ENCODE measurements around the gene FABP7.
"Not testable (repeated sequence)": the region's sequence is repeated elsewhere in the genome, so short reads cannot be mapped to it uniquely, and the experiment has no call there.

The FABP7 gene

GRCh38 chr6:122779667-122780066 lies at the start of gene FABP7:
FABP7 (plus strand) TSS chr6:122779716; CDS start chr6:122779795, 79 bp downstream.
- no peak for DNase-seq (ENCODE audit: low read depth in 2 of 2)

- DNase-seq (ENCODE audit: low read depth in 2 of 2), result no peak
Measured at GRCh38 chr6:122730334-122730733, 49.2 kb upstream of the FABP7 start.

GRCh38 chr6:122730775-122731386 lies 48.6 kb upstream of the FABP7 start:
- DNase-seq (ENCODE audit: low read depth in 2 of 2), result no peak

DNA sequence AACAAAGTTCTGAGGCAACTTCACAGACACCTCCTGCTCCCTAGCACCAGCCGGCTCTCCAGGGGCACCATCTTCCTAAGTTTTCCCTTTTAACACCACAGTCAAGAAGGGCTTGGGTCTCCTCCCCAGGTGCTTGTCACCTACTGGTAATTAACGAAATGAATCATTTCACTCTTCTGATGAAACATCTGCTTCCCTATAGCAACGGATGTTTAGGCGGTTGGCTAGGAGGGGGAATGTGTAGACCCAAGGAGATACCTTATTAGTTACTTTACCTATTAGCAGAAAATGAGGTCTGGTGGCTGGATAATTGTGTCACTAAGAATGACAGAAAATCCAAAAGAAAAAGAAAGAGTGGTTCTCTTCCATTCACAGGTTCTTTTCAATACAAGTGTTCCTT lies 46.3 kb upstream of the FABP7 start:
- no peak for DNase-seq (ENCODE audit: low read depth in 2 of 2)

GRCh38 chr6:122734529-122735395 lies 44.8 kb upstream of the FABP7 start:
- no peak for DNase-seq (ENCODE audit: low read depth in 2 of 2)

DNA sequence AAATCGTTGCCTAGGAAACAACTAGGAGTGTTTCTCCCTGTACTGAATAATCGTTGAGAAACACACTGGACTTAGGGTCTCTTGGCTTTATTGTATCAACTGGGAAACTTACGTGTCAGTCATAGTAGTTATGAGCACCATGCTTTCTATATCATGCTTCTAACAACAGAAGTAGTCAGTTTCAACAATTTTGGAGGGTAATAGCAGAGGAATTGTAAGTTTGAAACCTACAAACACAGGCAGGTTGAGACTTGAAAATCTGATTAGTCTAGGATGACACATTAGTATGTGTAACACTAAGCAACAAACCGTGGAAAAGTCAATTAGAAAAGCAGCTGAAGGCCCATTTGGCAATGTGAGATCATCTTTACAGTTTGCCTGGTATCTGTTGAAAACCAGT lies 43.9 kb upstream of the FABP7 start:
- DNase-seq (ENCODE audit: low read depth in 2 of 2), result no peak

DNA sequence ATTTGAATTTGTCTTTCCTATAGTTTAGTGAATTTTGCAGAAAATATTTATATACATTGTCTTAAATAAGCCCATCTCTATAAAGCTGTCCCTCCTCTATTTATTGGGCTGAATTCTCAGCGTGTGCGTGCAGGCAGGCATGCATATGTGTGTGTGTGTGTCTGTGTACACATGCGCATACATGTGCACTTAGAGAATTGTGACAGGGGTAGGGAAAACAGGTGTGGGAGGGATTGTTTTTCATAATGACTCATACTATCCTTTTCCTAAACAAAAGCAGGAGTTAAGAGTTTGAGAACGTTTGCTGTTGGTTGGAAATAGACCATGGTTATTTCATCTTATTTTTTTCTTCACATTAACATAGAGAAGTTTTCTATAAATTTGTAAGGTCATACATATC lies 43.4 kb upstream of the FABP7 start:
- DNase-seq (ENCODE audit: low read depth in 2 of 2), result no peak

DNA sequence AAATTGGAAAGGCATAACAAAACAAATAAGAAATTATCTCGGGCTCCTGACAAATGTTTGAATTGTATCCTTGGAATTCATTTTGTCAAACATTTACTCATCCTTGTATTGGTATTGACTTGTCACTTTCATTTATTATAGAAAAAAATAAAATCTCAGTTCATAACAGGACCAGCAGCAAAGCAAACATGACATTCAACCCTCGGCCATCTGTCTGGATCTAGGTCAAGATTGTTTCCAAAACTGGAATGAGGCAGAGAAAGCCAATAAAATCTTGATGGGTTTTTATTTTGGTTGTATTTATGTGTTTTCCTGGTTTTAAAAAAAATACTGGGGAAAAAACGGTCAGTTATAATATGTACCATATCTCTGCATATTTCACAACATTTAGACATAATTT lies 42.9 kb upstream of the FABP7 start:
- DNase-seq (ENCODE audit: low read depth in 2 of 2), result no peak

- DNase-seq (ENCODE audit: low read depth in 2 of 2), result no peak
Measured at GRCh38 chr6:122740091-122740490, 39.4 kb upstream of the FABP7 start.

DNA sequence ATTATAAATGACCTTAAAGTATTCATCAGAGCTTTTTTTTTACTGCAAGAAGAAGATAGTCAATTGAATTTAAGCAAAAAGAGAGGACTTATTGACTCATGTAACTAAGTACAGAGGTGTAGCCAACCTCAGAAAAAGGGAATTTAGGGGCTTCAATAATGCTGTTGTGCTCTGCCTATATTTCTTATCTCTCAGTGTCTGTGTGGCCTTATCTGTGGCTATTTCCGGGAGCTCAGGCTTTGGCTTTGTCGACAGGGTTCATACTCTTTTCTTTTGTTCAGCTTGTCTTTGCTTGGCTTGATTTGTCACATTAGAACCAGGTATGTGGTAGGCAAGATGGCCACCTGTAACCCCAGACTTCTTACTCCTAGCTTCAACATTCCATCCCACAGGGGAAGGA lies 38.6 kb upstream of the FABP7 start:
- DNase-seq (ENCODE audit: low read depth in 2 of 2), result no peak

- DNase-seq (ENCODE audit: low read depth in 2 of 2), result not testable (repeated sequence)
Measured at GRCh38 chr6:122744247-122744646, 35.3 kb upstream of the FABP7 start.

DNA sequence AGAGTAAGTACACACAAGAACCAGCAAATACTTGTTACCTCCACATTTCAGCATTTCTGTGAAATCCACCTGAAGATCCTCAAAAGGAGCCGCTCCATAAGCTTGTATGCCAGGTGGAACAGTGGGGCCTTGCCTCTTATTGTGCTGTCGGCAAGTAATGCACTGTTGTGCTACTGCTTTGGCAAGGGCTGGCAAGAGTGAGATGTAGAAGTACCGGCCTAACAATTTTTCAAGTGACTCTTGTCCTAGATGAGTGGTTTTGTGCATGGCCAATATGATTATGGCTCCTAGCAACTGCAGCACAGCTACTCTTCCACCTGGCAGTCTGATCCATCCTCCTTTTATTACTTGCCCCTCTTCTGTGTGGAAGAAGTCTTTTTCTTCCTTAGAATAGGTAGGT lies 34.7 kb upstream of the FABP7 start:
- DNase-seq (ENCODE audit: low read depth in 2 of 2), result not testable (repeated sequence)

DNA sequence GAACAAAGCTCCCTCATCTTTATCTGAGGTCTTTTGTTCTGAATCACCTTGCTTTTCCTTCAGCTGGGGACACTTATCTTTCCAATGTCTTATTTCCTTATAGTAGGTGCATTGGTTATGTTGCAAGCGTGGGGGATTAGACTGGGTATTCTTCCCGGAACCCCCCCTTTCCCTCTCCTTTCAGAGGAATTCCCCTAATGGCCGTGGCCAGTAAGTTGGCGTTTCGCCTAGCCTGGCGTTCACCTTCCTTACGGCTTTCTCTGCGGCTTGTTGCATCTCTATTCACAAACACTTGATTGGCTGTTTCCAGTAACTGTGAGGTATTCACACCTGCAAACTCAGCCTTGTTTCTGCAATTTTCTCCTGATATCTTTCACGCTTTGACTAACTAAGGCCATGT lies 32.8 kb upstream of the FABP7 start:
- DNase-seq (ENCODE audit: low read depth in 2 of 2), result no peak

DNA sequence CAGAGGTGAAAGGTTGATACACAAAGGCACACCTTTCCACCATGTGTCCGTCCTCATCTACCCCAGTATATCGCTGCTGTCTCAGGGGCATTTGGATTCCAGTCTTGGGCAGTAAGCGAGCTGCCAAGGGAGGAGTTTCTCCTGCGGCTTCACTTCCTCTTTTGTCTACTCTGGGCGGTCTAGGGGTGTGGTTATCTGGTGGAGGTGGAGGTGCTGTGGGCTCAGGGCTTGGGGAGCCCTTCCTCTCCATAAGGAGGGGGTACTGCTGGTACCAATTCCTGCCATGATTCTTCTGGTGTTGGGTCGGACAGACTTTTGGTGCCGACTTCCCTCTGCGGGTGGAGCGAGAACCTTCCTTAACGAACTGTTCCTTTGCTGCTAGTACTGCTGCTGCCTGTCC lies 31.9 kb upstream of the FABP7 start:
- no peak for DNase-seq (ENCODE audit: low read depth in 2 of 2)

GRCh38 chr6:122748945-122749344 lies 30.6 kb upstream of the FABP7 start:
- not testable (repeated sequence) for DNase-seq (ENCODE audit: low read depth in 2 of 2)

DNA sequence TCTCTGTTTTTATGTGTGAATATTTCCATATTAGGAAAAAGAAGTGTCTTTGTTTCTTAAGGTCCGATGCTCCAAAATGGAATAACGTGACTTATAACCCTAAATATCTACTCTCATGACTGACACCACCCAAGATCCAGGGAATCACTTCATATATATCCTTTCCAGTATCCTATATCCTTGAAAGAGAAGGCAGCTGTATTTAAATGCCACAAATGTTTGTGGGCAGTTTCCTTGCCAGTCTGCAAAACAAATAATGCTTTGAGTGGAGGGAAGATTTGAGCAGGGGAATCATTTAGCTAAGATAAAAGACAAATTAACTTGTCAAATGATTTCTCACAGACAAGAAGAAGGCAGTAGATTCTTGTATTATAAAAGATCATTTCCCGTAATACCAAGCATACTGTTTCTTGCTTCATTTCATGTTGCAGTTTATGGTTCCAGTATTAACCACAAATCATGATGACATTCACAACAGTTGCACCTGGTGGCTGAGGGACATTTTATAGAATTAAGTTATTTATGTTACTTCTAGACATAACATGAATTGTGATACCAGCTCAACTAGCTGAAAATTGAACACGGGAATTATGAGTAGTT lies 30.0 kb upstream of the FABP7 start:
- no peak for DNase-seq (ENCODE audit: low read depth in 2 of 2)

DNA sequence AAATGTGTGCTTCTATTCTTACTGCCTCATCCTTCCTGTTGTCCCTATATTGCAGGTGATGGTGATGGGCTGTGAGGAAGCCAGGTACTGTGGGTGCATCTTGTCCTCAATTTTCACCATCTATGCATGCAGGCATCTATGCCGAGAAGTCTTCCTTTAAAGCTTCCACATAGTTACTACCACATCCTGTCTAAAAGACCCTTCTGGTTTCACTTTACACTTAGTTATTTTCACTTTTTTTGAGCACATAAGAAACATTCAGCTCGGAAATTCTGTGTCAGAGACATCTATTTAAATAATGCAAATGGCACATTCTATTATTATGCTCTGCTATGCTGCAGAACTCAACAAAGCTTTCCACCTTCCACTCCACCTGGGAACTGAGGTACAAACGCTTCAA lies 28.2 kb upstream of the FABP7 start:
- DNase-seq (ENCODE audit: low read depth in 2 of 2), result no peak

GRCh38 chr6:122752459-122752858 lies 27.1 kb upstream of the FABP7 start:
- DNase-seq (ENCODE audit: low read depth in 2 of 2), result no peak

- no peak for DNase-seq (ENCODE audit: low read depth in 2 of 2)
Measured at GRCh38 chr6:122753000-122753687, 26.4 kb upstream of the FABP7 start.

DNA sequence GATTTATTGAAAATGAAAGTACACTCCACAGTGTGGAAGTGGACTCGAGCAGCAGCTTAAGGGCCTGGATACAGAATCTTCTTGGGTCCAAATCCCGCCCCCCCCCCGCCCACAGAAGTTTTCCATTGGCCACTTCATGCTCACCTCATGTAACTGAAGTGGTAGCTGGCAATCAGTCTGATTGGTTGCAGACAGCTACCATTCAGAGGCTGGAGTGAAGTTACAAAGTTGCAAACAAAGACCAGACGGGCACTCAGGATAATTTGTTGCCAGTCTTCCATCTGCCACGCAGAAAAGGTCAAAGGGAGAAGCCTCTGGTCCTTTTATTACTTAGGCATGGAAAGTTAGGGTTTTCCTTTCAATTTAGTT lies 25.8 kb upstream of the FABP7 start:
- no peak for DNase-seq (ENCODE audit: low read depth in 2 of 2)

GRCh38 chr6:122754191-122754731 lies 25.3 kb upstream of the FABP7 start:
- DNase-seq (ENCODE audit: low read depth in 2 of 2), result no peak

DNA sequence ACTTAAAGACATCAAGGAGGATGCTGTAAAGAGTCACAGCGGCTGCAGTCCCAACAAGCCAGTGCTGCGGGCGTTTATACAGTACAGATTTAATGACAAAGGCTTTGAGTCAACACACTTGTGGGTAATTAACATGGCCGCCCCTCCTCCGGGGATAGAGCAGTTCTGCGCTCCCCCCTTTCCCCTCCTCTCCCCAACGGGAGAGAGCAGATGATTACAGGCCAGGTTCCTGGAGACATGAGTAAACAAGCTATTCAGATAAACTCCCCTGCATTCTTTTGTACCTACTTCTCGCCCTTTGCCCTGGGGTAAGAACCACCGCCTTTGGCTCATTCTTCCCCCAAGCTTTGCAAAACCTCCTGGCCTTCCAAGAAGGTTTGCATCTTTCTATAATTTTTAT lies 23.6 kb upstream of the FABP7 start:
- no peak for DNase-seq (ENCODE audit: low read depth in 2 of 2)
